NCI-H510A (cell line): ENCODE measurements around the gene AGFG2.
"Not testable (repeated sequence)": the region's sequence is repeated elsewhere in the genome, so short reads cannot be mapped to it uniquely, and the experiment has no call there.

Source experiments
- DNase-seq: peaks from one replicate; lab custom pipeline; 2025; lab: John Stamatoyannopoulos, UW

Gene AGFG2

GRCh38 chr7:100521076-100521475 lies 17.9 kb upstream of the AGFG2 start:
- no peak for DNase-seq

GRCh38 chr7:100521909-100522593 lies 17.0 kb upstream of the AGFG2 start:
- DNase-seq, result not testable (repeated sequence)

- DNase-seq, result not testable (repeated sequence)
Observed at GRCh38 chr7:100523192-100523591, 15.8 kb upstream of the AGFG2 start.

- DNase-seq, result not testable (repeated sequence)
Observed at GRCh38 chr7:100528108-100528866, 10.7 kb upstream of the AGFG2 start.

GRCh38 chr7:100532165-100533022 lies 6.6 kb upstream of the AGFG2 start:
- DNase-seq, result no peak

- DNase-seq, result not testable (repeated sequence)
Observed at GRCh38 chr7:100535982-100536381, 3.0 kb upstream of the AGFG2 start.

- not testable (repeated sequence) for DNase-seq
Observed at GRCh38 chr7:100536695-100537094, 2.3 kb upstream of the AGFG2 start.

GRCh38 chr7:100538348-100538653 lies 702 bp upstream of the AGFG2 start:
- DNase-seq, result no peak

- DNase-seq, result no peak
Observed at GRCh38 chr7:100539436-100540006, 518 bp downstream of the AGFG2 start.

- no peak for DNase-seq
Observed at GRCh38 chr7:100540073-100540723, 1.2 kb downstream of the AGFG2 start.

GRCh38 chr7:100541309-100541708 lies 2.3 kb downstream of the AGFG2 start:
- not testable (repeated sequence) for DNase-seq

GRCh38 chr7:100543586-100543985 lies 4.6 kb downstream of the AGFG2 start:
- no peak for DNase-seq

- DNase-seq, result no peak
Observed at GRCh38 chr7:100544386-100544785, 5.4 kb downstream of the AGFG2 start.

GRCh38 chr7:100544967-100545359 lies 6.0 kb downstream of the AGFG2 start:
- no peak for DNase-seq

- no peak for DNase-seq
Observed at GRCh38 chr7:100545360-100546128, 6.5 kb downstream of the AGFG2 start.

GRCh38 chr7:100546129-100546925 lies 7.3 kb downstream of the AGFG2 start:
- no peak for DNase-seq

- DNase-seq, result no peak
Observed at GRCh38 chr7:100546926-100547800, 8.2 kb downstream of the AGFG2 start.

- no peak for DNase-seq
Observed at GRCh38 chr7:100547872-100548271, 8.9 kb downstream of the AGFG2 start.

- not testable (repeated sequence) for DNase-seq
Observed at GRCh38 chr7:100548446-100548845, 9.4 kb downstream of the AGFG2 start.
